Measurements from ENCODE around the gene EFS.

Gene EFS

GRCh38 chr14:23379366-23380196 is 14.6 kb upstream of the EFS start:
- peak; percentile 56 to 68 for DNase-seq (ENCODE audit: low read depth in 2 of 2)

DNA sequence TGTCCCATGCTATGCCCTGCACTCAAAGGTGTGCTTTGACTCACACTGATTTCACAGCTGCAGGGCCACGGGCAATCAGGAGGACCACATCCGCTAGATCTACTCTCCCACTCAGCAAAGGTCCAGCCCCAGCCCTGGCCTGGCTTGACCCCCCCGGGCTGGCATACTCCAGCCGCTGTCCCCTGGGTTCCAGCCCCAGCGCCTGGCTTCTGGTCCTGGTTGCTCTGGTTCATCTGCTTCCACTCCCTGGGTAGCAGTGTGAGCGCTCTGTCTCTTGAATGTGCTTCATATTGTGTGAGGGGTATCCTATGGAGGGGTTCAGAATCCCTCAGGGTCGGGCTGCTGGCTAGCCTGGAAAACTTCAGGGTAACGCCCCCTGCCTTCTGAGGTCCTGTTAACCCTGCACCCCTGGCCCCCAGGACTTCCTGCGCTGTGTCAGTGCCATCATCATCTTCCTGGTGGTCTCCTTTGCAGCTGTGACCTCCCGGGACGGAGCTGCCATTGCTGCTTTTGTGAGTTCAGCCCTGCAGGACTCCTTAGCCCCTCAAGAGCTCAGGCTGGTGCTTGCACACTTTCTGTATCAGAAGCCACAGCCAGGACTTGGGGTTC is 13.7 kb upstream of the EFS start:
- no peak for DNase-seq (ENCODE audit: low read depth in 2 of 2)

DNA sequence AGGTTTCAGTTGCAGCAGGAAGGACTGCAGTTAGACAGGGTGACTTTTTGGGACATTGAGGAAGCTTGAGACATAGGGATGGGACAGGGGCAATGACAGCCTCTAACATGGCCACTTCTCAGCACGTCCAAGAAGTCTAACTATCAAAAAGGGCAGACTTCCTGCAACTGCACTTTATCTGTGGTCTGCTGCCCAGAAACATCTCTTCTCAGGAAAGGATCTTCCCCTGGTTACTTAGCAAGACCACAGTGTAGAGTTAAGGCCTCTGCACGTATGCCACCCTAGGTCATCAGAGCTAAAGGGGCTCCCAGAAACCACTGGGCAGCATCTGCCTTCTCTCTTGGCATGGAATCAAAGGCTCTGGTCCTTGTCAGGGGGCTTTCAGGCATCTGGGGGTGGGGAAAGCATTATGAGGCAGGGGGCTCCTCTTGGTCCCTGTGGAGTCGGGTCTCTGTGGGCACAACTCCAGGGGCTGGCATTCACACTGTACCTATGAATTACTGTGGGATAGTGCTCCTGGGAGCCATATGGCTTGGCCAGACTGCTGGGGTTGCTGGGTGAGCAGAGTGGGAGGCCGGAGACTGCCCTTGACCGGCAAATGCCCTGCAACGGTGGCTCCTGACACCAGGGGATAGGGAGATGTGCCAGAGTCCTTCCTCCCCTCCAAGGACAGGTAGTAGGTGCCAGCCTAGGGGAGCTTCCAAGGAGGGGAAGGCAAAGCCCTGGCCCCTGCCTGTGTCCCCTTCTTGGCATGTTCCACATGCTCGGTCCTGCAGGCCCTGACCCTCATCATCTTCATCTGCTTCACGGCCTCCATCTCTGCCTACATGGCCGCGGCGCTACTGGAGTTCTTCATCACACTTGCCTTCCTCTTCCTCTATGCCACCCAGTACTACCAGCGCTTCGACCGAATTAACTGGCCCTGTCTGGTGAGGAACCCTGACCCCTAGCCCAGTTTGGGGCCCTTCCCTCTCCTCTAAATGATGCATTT is 12.9 kb upstream of the EFS start:
- DNase-seq (ENCODE audit: low read depth in 2 of 2) = no peak

DNA sequence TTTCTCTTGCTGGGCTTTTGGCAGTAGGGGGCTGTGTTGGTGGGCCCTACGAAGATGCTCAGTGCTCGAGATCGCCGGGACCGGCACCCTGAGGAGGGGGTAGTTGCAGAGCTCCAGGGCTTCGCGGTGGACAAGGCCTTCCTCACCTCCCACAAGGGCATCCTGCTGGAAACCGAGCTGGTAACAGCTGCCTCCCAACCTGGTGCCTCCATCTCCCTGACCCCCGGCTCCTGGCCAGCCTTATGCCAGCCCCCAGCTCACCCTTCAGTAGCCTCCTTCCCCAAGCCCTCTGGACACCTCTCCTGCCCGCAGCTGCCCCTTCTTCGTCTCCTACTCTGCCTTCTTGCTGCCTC is 12.2 kb upstream of the EFS start:
- no peak for DNase-seq (ENCODE audit: low read depth in 2 of 2)

DNA sequence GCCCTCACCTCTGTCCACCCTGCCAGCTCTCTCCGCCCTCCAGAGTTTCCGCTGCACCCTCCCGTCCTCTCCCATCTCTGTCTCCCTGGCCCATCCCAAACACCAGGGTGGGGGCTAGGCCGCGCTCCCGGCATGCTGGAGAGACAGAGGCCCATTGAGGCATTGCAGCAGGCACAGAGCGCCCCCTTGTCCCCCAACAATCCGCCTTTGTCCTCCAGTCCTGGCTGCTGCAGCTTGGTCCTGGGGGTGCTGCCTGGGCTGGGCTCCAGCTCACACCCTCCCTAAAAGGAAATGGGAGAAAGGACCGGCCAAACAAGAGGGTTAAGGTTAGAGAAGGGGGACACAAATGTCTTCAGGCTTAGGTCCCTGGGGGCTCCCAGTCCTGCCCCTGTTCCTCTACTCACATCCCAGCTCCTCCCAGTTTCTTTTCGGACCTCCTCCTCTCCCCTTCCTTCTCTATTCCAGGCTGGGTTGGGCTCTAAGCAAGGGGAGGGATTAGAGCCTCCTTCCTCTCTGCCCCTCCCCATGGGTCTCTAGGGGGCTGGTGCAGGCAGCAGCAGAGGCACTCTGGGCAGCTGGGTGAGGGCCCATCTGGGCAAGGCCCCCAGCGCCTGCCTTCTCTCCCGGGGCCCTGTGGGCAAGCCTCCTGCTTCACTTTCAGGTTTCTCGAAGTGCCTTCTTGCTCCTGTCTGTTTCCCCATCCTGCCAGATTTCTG is 11.7 kb upstream of the EFS start, which contains the start of gene CMTM5:
CMTM5 (plus strand) TSS at position 565 of the 716 bp plus-strand sequence. CDS start 206 bp downstream, outside the sequence.
- no peak for DNase-seq (ENCODE audit: low read depth in 2 of 2)

- DNase-seq (ENCODE audit: low read depth in 2 of 2) = no peak
These were observed 10.7 kb upstream of the EFS start for GRCh38 chr14:23375527-23376251.

- no peak for DNase-seq (ENCODE audit: low read depth in 2 of 2)
These were observed 8.1 kb upstream of the EFS start for GRCh38 chr14:23373041-23373440.

- DNase-seq (ENCODE audit: low read depth in 2 of 2) = no peak
These were observed 7.5 kb upstream of the EFS start, which contains the start of gene IL25 for GRCh38 chr14:23372509-23372908. IL25 (plus strand) TSS chr14:23372809.

DNA sequence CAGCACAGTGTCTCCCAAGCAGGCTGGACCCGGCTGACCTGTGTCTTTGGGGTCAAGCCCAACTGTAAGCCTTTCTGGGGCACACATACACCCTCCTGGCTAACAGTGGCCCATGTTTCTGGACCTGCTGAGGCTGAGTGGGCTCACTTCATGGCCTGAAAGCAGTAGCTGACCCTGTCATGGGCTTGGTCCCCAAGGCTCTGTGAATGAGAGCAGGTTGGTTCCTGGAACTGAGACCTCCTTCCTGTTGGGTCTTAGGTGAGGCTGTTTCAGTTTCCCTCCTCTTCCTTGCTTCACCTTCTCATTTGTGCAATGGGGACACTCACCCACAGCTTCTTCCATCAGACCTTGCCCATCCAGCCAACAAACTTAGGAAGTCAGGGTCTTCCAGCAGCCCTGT is 6.9 kb upstream of the EFS start:
- no peak for DNase-seq (ENCODE audit: low read depth in 2 of 2)

GRCh38 chr14:23370221-23370620 is 5.2 kb upstream of the EFS start:
- DNase-seq (ENCODE audit: low read depth in 2 of 2) = no peak

DNA sequence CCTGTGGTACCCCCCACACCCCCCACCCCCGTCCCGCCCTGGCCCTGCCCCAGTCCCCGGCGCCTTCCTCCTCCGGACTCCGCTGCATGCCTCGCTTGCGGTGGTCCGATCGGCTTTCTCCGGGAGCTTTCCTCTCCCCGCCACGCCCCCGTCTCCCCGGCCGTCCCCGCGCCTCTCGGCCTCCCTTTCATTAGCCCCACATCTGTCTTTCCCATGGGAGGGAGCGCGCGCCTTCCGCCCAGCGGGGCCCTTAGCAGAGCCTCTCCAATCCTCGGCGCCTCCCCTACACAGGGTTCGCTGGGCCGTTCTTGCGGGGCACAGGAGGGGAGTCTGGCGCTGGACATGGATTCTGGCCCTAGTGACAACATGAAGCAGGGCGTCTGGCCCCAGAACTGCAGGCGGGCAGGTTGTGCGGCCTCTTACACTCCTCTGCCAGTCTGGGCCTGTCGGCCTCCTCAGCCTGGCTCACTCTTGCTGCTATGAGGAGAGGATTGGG is 1.5 kb upstream of the EFS start:
- no peak for DNase-seq (ENCODE audit: low read depth in 2 of 2)

- no peak for DNase-seq (ENCODE audit: low read depth in 2 of 2)
These were observed 907 bp upstream of the EFS start for GRCh38 chr14:23365732-23366425.

- no peak for DNase-seq (ENCODE audit: low read depth in 2 of 2)
These were observed 572 bp downstream of the EFS start for GRCh38 chr14:23364164-23365035.

- no peak for DNase-seq (ENCODE audit: low read depth in 2 of 2)
These were observed 2.8 kb downstream of the EFS start for GRCh38 chr14:23362200-23362599.

DNA sequence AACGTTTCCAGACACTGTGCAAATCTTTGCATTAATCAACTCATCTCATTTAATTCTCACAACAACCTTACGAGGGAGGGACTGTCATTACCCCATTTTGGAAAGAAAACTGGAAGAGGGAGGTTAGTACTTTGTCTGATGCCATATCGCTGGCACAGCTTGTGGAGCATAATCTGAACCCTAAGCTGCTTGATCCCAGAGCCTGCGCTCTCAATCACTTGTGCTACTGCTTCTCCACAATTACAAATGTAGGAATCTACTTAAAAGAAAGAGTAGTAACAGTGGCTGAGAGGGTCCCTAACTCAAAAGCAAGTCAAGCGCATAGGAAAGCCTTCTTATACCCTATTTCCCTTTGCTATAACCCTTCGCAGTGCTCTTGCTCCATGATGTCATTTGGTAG is 3.2 kb downstream of the EFS start:
- DNase-seq (ENCODE audit: low read depth in 2 of 2) = no peak

DNA sequence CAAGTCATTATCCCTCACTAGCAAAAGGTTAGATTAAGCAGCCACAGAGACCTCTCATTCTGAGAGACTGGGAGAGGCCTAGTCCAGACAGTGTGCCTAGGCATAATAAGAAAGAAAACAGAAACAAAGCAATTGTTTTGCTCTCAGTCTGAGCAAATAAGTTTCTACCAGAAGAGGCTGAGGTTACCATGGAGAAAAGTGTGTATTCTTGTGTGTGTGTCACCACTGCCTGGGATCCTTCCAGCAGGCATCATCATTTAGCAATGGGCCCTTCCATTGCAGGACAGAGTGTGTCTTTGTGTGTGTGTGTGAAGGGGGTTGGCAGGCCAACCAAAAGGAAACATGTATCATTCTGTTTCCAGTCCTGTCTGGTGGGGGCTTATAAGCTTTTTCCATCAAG is 3.7 kb downstream of the EFS start:
- no peak for DNase-seq (ENCODE audit: low read depth in 2 of 2)

- DNase-seq (ENCODE audit: low read depth in 2 of 2) = no peak
These were observed 4.5 kb downstream of the EFS start for GRCh38 chr14:23360496-23360895.

- no peak for DNase-seq (ENCODE audit: low read depth in 2 of 2)
These were observed 5.1 kb downstream of the EFS start for GRCh38 chr14:23359722-23360447.

All from stimulated activated CD4-positive, alpha-beta T cell treated with anti-CD3 and anti-CD28 coated beads, Interleukin-1b, Interleukin-23, amount 100 ng/mL, for 4 hours (primary cell).